A673 (cell line): Measurements from ENCODE around the gene LIPK. TPM values are rescaled to one million over a fixed set of nuclear protein-coding genes. Genes with fewer than 3 reads are reported as not detected.

Experiments
- BruUV-seq: library from RNA; stranded (reverse); fragments of 400-500 nt; replicated peaks from 2 replicates; lab custom pipeline; 2021; lab: Mats Ljungman, UMichigan
- CTCF ChIA-PET: fragments of 300-600 bp; sonication (Branson Sonifier 250); formaldehyde crosslinking; loops from one replicate; lab custom pipeline; 2022; ENCODE audit warnings: antibody characterized with exemption; lab: Charles Lee
- POLR2A ChIA-PET: fragments of 300-600 bp; sonication (Branson Sonifier 250); formaldehyde crosslinking; loops from one replicate; lab custom pipeline; 2022; ENCODE audit warnings: antibody characterized with exemption; ENCODE audit not compliant: low non-redundant PET; lab: Charles Lee
- DNase-seq: peaks from one replicate; pipeline ENCODE4 v3.0.0-alpha.2; 2015; ENCODE audit warnings: low spot score
- H3K27ac ChIP-seq: fragments of 200-600 bp; sonication (generic); 2 replicates; pipeline ENCODE4 v1.5.1; 2016; ENCODE audit warnings: mixed run types, low read depth, mild to moderate bottlenecking, mixed read lengths, antibody characterized with exemption, low read length; ENCODE audit not compliant: poor library complexity, severe bottlenecking
- H3K27me3 ChIP-seq: fragments of 200-600 bp; sonication (generic); replicated peaks from 2 replicates; pipeline ENCODE4 v1.6.1; 2017; ENCODE audit warnings: mixed run types, low read depth, mild to moderate bottlenecking, mixed read lengths, antibody characterized with exemption, low read length; ENCODE audit not compliant: insufficient read depth, poor library complexity
- H3K36me3 ChIP-seq: fragments of 200-600 bp; sonication (generic); 2 replicates; pipeline ENCODE4 v1.6.1; 2016; ENCODE audit warnings: mixed run types, mild to moderate bottlenecking, mixed read lengths, antibody characterized with exemption, low read length; ENCODE audit not compliant: insufficient read depth, poor library complexity, severe bottlenecking
- H3K4me1 ChIP-seq: fragments of 200-600 bp; sonication (generic); 2 replicates; pipeline ENCODE4 v1.6.1; 2017; ENCODE audit warnings: mixed run types, mild to moderate bottlenecking, mixed read lengths, antibody characterized with exemption, low read length; ENCODE audit not compliant: insufficient read depth, poor library complexity, severe bottlenecking
- H3K4me3 ChIP-seq: fragments of 200-600 bp; sonication (generic); 2 replicates; pipeline ENCODE4 v1.5.1; 2016; ENCODE audit warnings: low read depth, mixed run types, mild to moderate bottlenecking, mixed read lengths, low read length; ENCODE audit not compliant: poor library complexity, severe bottlenecking
- H3K9me3 ChIP-seq: fragments of 200-600 bp; sonication (generic); 2 replicates; pipeline ENCODE4 v1.6.1; 2016; ENCODE audit warnings: mixed run types, low read depth, mild to moderate bottlenecking, mixed read lengths, antibody characterized with exemption, low read length; ENCODE audit not compliant: poor library complexity, severe bottlenecking
- EZH2 ChIP-seq: fragments of 200-600 bp; sonication (generic); IDR thresholded peaks from 2 replicates; pipeline ENCODE4 v1.6.1; 2017; ENCODE audit warnings: borderline replicate concordance, low read depth, mild to moderate bottlenecking, mixed read lengths, antibody characterized with exemption, low read length; ENCODE audit not compliant: poor library complexity, severe bottlenecking
- intact Hi-C: fragments of 100-400 bp; cut with micrococcal nuclease; formaldehyde crosslinking; loops from one replicate; pipeline ENCODE4 v1.10.0; 2022; ENCODE audit not compliant: unreplicated experiment
- total RNA-seq: library from RNA; stranded (reverse); gene quantifications from 2 replicates; pipeline ENCODE4 v1.2.3, GENCODE V29; 2021
- TF ChIP-seq, protein P1 (sequence below): fragments of 300-800, 200-600 bp; sonication (generic); conservative IDR thresholded peaks from 2 replicates; pipeline ENCODE4 v1.5.1; 2017; ENCODE audit warnings: low read depth, mild to moderate bottlenecking, antibody characterized with exemption, low read length, moderate library complexity, mixed read lengths

LIPK gene
- total RNA-seq, 1 experiment from 2014 or later: not detected

DNA sequence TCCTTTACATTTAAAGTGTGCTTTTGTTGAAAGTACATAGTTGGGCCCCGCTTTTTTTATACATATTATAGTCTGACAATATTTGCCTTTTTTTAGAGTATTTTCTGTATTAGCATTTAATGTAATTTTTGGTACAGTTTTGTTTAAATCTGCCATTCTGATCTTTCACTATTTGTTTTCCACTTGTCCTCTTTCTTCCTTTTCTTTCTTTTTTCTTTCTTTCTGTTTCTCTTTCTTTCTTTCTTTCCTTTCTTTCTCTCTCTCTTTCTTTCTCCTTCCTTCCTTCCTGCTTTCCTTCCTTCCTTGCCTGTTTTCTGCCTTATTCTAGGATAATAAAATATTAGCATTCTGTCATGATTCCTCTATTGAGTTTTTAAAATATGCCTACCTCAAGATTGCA lies 9.5 kb downstream of the LIPK start:
- no peak for DNase-seq
- ChIA-PET CTCF (no interaction called here), POLR2A (no interaction called here)
- TF ChIP-seq, protein P1, sequence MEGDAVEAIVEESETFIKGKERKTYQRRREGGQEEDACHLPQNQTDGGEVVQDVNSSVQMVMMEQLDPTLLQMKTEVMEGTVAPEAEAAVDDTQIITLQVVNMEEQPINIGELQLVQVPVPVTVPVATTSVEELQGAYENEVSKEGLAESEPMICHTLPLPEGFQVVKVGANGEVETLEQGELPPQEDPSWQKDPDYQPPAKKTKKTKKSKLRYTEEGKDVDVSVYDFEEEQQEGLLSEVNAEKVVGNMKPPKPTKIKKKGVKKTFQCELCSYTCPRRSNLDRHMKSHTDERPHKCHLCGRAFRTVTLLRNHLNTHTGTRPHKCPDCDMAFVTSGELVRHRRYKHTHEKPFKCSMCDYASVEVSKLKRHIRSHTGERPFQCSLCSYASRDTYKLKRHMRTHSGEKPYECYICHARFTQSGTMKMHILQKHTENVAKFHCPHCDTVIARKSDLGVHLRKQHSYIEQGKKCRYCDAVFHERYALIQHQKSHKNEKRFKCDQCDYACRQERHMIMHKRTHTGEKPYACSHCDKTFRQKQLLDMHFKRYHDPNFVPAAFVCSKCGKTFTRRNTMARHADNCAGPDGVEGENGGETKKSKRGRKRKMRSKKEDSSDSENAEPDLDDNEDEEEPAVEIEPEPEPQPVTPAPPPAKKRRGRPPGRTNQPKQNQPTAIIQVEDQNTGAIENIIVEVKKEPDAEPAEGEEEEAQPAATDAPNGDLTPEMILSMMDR: no peak
- TF ChIP-seq EZH2: no peak
- H3K27ac ChIP-seq: no peak overlapping the region
- H3K4me1 ChIP-seq: no peaks in the 10 kb centered on the region
- H3K27me3 ChIP-seq: no peaks in the 10 kb centered on the region
- intact Hi-C loops: no loop called here
- no peaks in the 10 kb centered on the region for H3K36me3 ChIP-seq
- H3K9me3 ChIP-seq: no peaks in the 10 kb centered on the region
- BruUV-seq: no TSS peak
- H3K4me3 ChIP-seq: no peak overlapping the region

- TF ChIP-seq, protein P1: no peak
- no peak for TF ChIP-seq EZH2
- ChIA-PET POLR2A (no interaction called here), CTCF (no interaction called here)
- Histone ChIP-seq H3K27me3 (no peaks in the 10 kb centered on the region), H3K27ac (no peak overlapping the region), H3K9me3 (no peaks in the 10 kb centered on the region), H3K4me1 (no peaks in the 10 kb centered on the region), H3K36me3 (no peaks in the 10 kb centered on the region), H3K4me3 (no peak overlapping the region)
- BruUV-seq: no TSS peak
- DNase-seq: no peak
- intact Hi-C loops: no loop called here
These were observed 15.3 kb downstream of the LIPK start for GRCh38 chr10:88721392-88721791.

DNA sequence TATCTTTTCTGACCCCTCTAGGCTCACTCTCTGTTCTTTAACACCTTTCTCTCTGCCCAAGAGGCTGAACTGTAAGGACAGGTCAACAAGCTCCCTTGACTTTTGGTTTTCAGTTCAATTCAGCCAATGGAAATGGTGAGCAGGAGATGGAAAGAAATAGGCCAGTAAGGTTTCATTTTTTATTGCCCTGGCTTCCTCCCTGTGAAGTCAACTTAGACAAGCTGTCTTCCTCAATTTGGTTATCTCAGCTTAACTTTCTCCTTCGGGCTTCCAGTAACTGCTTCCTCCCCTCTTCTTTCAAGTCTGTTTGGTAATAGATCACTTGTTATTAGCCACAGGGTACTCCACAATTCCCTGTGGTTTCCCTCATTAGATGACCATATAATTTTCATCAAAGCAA lies 19.7 kb downstream of the LIPK start:
- Histone ChIP-seq H3K4me1 (no peaks in the 10 kb centered on the region), H3K36me3 (no peaks in the 10 kb centered on the region), H3K4me3 (no peak overlapping the region), H3K27ac (no peak overlapping the region), H3K27me3 (no peaks in the 10 kb centered on the region), H3K9me3 (no peaks in the 10 kb centered on the region)
- CTCF ChIA-PET: no interaction called here
- no TSS peak for BruUV-seq
- POLR2A ChIA-PET: no interaction called here
- no peak for TF ChIP-seq EZH2
- TF ChIP-seq, protein P1: no peak
- intact Hi-C loops: no loop called here
- DNase-seq: no peak
